Common myeloid progenitor, CD34-positive (primary cell): Measurements from ENCODE around the gene GINM1. TPM values are rescaled to one million over a fixed set of nuclear protein-coding genes. Genes with fewer than 3 reads are reported as not detected.

Source experiments
- CTCF ChIA-PET: fragments of 350-600 bp; sonication (Branson Sonifier 250); formaldehyde crosslinking; loops from one replicate; lab custom pipeline; 2021; ENCODE audit warnings: antibody characterized with exemption; lab: Charles Lee
- POLR2A ChIA-PET: fragments of 350-600 bp; sonication (Branson Sonifier 250); formaldehyde crosslinking; loops from one replicate; lab custom pipeline; 2021; ENCODE audit warnings: antibody characterized with exemption; lab: Charles Lee
- DNase-seq, 3 donors: peaks; one replicate each; pipeline versions ENCODE4 v3.0.0 to v3.0.0-alpha.2; 2013
- H3K27ac ChIP-seq, 2 experiments: 1 replicate in 1 of 2; 2 replicates in 1 of 2; pipeline ENCODE4 v1.7.0; 2013; ENCODE audit warnings: inconsistent platforms in 2 of 2, low read length in 2 of 2, mild to moderate bottlenecking in 2 of 2, low read depth in 1 of 2, moderate library complexity in 1 of 2; ENCODE audit not compliant: severe bottlenecking in 2 of 2, insufficient read depth in 1 of 2, poor library complexity in 1 of 2
- H3K27me3 ChIP-seq, 5 experiments: replicated peaks in 2 of 5; 1 replicate in 3 of 5; 2 replicates in 2 of 5; pipeline versions ENCODE4 v1.6.1 to v1.7.0; 2013; ENCODE audit warnings: low read length in 4 of 5, mild to moderate bottlenecking in 2 of 5, moderate library complexity in 2 of 5, inconsistent platforms in 1 of 5; ENCODE audit not compliant: insufficient read depth in 5 of 5, control insufficient read depth in 4 of 5
- H3K36me3 ChIP-seq, 4 experiments: 1 replicate in 2 of 4; 2 replicates in 2 of 4; pipeline versions ENCODE4 v1.6.1 to v1.7.0; 2013; ENCODE audit warnings: low read length in 3 of 4, control low read depth in 1 of 4, mild to moderate bottlenecking in 1 of 4; ENCODE audit not compliant: control insufficient read depth in 4 of 4, insufficient read depth in 4 of 4
- H3K4me1 ChIP-seq, 4 experiments: 1 replicate in 3 of 4; 2 replicates in 1 of 4; pipeline versions ENCODE4 v1.6.1 to v1.7.1; 2013; ENCODE audit warnings: low read length in 3 of 4, mild to moderate bottlenecking in 3 of 4, control low read depth in 1 of 4, inconsistent platforms in 1 of 4, moderate library complexity in 1 of 4; ENCODE audit not compliant: control insufficient read depth in 4 of 4, insufficient read depth in 4 of 4; ENCODE audit errors: control extremely low read depth in 1 of 4
- H3K4me3 ChIP-seq, 7 experiments: 1 replicate in 4 of 7; 2 replicates in 3 of 7; pipeline versions ENCODE4 v1.5.1 to v1.7.0; 2013; ENCODE audit warnings: mild to moderate bottlenecking in 7 of 7, low read length in 6 of 7, moderate library complexity in 6 of 7, inconsistent platforms in 2 of 7, low read depth in 2 of 7, control low read depth in 1 of 7; ENCODE audit not compliant: insufficient read depth in 4 of 7, control insufficient read depth in 1 of 7; ENCODE audit errors: extremely low read depth in 1 of 7
- H3K9me3 ChIP-seq, 5 experiments: 1 replicate in 4 of 5; 2 replicates in 1 of 5; pipeline versions ENCODE4 v1.6.1 to v1.7.1; 2013; ENCODE audit warnings: low read length in 4 of 5, mild to moderate bottlenecking in 2 of 5, inconsistent platforms in 1 of 5, low read depth in 1 of 5, moderate library complexity in 1 of 5; ENCODE audit not compliant: control insufficient read depth in 4 of 5, insufficient read depth in 2 of 5; ENCODE audit errors: control extremely low read depth in 1 of 5
- WGBS: methylation state at CpG from one replicate; pipeline ENCODE4 v1.1.5; 2013; ENCODE audit not compliant: insufficient coverage; 5-methylcytosine and 5-hydroxymethylcytosine counted together
- polyA plus RNA-seq: library from polyadenylated mRNA; unstranded; fragments of 120-200 nt; gene quantifications from one replicate; pipeline ENCODE4 v1.2.1, GENCODE V29; 2013

GINM1 gene, protein sequence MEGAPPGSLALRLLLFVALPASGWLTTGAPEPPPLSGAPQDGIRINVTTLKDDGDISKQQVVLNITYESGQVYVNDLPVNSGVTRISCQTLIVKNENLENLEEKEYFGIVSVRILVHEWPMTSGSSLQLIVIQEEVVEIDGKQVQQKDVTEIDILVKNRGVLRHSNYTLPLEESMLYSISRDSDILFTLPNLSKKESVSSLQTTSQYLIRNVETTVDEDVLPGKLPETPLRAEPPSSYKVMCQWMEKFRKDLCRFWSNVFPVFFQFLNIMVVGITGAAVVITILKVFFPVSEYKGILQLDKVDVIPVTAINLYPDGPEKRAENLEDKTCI
- 30.4 TPM for polyA plus RNA-seq

DNA sequence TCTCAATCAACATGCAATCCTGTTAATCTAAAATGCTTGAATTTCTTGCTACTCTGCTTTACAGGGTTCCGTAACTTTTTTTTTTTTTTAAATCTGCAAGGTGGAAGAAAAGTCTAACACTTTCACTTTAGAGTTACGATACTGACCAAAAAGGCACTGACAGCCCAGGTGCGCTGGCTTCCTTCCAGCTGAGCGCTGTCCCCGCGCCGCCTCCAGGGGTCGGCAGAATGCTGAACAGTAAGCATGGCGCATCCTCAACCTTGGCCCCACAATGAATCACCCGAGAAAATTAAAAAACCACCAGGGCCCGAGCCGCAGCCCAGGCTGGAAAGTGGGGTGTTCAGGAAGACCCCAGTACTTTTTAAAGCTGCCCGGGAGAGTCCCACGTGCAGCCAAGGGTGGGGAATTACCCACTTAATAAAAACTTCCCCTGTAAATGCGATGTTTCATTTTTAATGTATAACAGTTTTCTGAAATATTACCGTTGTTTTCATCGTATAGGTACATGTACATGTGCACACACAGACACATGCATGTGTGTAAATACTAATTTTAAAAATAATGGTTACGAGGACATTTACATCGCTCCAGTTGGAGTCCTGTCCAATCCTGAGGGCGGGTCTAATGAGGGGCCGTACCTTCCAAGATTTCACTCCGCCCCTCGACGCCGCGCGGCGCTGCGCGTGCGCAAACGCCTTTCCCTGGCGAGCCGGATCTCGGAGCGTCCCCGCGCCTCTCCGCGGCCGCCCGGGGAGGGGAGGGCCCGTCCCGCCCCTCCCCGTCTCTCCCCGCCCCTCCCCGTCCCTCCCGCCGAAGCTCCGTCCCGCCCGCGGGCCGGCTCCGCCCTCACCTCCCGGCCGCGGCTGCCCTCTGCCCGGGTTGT is at the start of gene GINM1:
Gene GINM1 (plus strand): TSS at position 849 of the 883 bp plus-strand sequence. CDS start 40 bp downstream, outside the sequence.
- CTCF ChIA-PET: interaction anchor here (0.9 to 6.4 kb wide), 2 partner anchors 9 to 17 kb away, joined by 3 to 92 read pairs; partner anchors contain the start of gene PPIL4
- peak within 1 kb of the TSS; percentile 40 to 84 for H3K27ac ChIP-seq
- H3K9me3 ChIP-seq: no peaks in the 10 kb centered on the region
- H3K4me3 ChIP-seq: peak within 1 kb of the TSS; percentile 87 to 98 (median 92)
- POLR2A ChIA-PET: interaction anchor here (0.7 kb wide), 1 partner anchor 794 kb away, joined by 3 read pairs; no protein-coding TSS in a partner anchor
- 0% methylated on average over 32 of the region's 59 CpGs for WGBS
- no peaks in the 10 kb centered on the region for H3K36me3 ChIP-seq
- peaks cover 5 to 16% (median 8%) of the 10 kb centered on the region in 4 experiments for H3K4me1 ChIP-seq
- peak; percentile 91 to 96 (median 94) for DNase-seq
- H3K27me3 ChIP-seq: no peaks in the 10 kb centered on the region

GRCh38 chr6:149529650-149530049 is 36.5 kb upstream of the GINM1 start:
- Histone ChIP-seq H3K36me3 (peaks cover 7 to 85% (median 30%) of the 10 kb centered on the region in 4 experiments), H3K4me3 (no peak overlapping the region), H3K9me3 (no peaks in the 10 kb centered on the region), H3K4me1 (no peaks in the 10 kb centered on the region), H3K27me3 (no peaks in the 10 kb centered on the region), H3K27ac (no peak overlapping the region)
- CTCF ChIA-PET: interaction anchor here (1.3 to 3.8 kb wide), 2 partner anchors 7 to 16 kb away, joined by 4 to 17 read pairs; partner anchors contain the start of gene PPIL4
- POLR2A ChIA-PET: no interaction called here
- WGBS: 92% methylated on average over 4 of the region's 5 CpGs
- no peak for DNase-seq

- no CpG with 5 or more reads among the region's 1 CpG for WGBS
- H3K27me3 ChIP-seq: no peaks in the 10 kb centered on the region
- peaks cover 22 to 89% (median 42%) of the 10 kb centered on the region in 4 experiments for H3K36me3 ChIP-seq
- ChIA-PET CTCF (interaction anchor here (1.2 to 1.4 kb wide), 2 partner anchors 9 to 55 kb away, joined by 3 read pairs; no protein-coding TSS in a partner anchor), POLR2A (no interaction called here)
- DNase-seq: no peak
- H3K27ac ChIP-seq: no peak overlapping the region
- no peaks in the 10 kb centered on the region for H3K4me1 ChIP-seq
- H3K9me3 ChIP-seq: no peaks in the 10 kb centered on the region
- no peak overlapping the region for H3K4me3 ChIP-seq
These were observed 31.4 kb upstream of the GINM1 start for GRCh38 chr6:149534742-149535141.

DNA sequence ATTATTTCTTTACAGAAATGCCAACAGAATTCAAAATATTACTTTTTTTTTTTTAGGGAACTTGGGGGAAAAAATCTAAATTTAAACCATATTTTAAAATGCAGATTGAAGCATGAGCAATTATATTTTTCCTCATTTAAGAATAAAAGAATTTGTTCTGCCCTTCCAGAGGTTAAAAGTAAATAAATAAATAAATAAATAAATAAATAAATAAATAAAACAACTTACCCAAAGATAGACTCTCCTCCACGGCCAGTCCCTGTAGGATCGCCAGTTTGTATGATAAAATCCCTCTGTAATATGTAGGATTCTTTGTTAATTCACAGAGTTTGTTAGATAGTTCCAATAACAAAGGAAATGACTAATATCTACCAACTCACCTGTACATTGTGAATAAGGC is 25.0 kb upstream of the GINM1 start:
- no peaks in the 10 kb centered on the region for H3K9me3 ChIP-seq
- WGBS: no CpG with 5 or more reads among the region's 2 CpGs
- CTCF ChIA-PET: no interaction called here
- no peak overlapping the region for H3K27ac ChIP-seq
- POLR2A ChIA-PET: no interaction called here
- DNase-seq: no peak
- H3K36me3 ChIP-seq: peaks cover 9 to 43% (median 20%) of the 10 kb centered on the region in 4 experiments
- no peaks in the 10 kb centered on the region for H3K27me3 ChIP-seq
- H3K4me3 ChIP-seq: no peak overlapping the region
- peaks cover 10 to 23% (median 14%) of the 10 kb centered on the region in 4 experiments for H3K4me1 ChIP-seq

- ChIA-PET CTCF (interaction anchor here (1.0 to 9.1 kb wide), 7 partner anchors 8 to 28 kb away, joined by 3 to 92 read pairs (median 5); partner anchors contain the start of gene GINM1), POLR2A (interaction anchor here (0.6 kb wide), 1 partner anchor 120 kb away, joined by 3 read pairs; no protein-coding TSS in a partner anchor)
- 8% methylated on average over 6 of the region's 12 CpGs for WGBS
- H3K27ac ChIP-seq: peak overlapping the region; percentile 100
- peaks cover 12 to 27% (median 17%) of the 10 kb centered on the region in 4 experiments for H3K4me1 ChIP-seq
- DNase-seq: no peak
- no peaks in the 10 kb centered on the region for H3K9me3 ChIP-seq
- peaks cover 0 to 6% (median 0%) of the 10 kb centered on the region in 5 experiments for H3K27me3 ChIP-seq
- H3K36me3 ChIP-seq: peaks cover 2 to 10% (median 6%) of the 10 kb centered on the region in 4 experiments
- peak overlapping the region in 6 of 7 experiments; percentile 76 to 100 (median 96) for H3K4me3 ChIP-seq
These were observed 21.4 kb upstream of the GINM1 start for GRCh38 chr6:149544646-149545257.

- POLR2A ChIA-PET: interaction anchor here (0.6 to 1.2 kb wide), 3 partner anchors 19 to 121 kb away, joined by 3 to 6 read pairs (median 4); no protein-coding TSS in a partner anchor
These were observed 20.9 kb upstream of the GINM1 start for GRCh38 chr6:149545258-149545753.

More at GRCh38 chr6:149545258-149545753, 20.9 kb upstream of the GINM1 start:
- Histone ChIP-seq H3K9me3 (no peaks in the 10 kb centered on the region), H3K27me3 (peaks cover 0 to 6% (median 0%) of the 10 kb centered on the region in 5 experiments), H3K4me3 (peak overlapping the region; percentile 76 to 100 (median 94)), H3K27ac (peak overlapping the region; percentile 100), H3K36me3 (peaks cover 0 to 6% (median 4%) of the 10 kb centered on the region in 4 experiments), H3K4me1 (peaks cover 12 to 27% (median 17%) of the 10 kb centered on the region in 4 experiments)
- 0% methylated on average over 7 of the region's 16 CpGs for WGBS
- CTCF ChIA-PET: interaction anchor here (1.4 to 9.1 kb wide), 7 partner anchors 9 to 89 kb away, joined by 3 to 92 read pairs (median 5); partner anchors contain the start of gene GINM1
- DNase-seq: peak; percentile 83 to 90 (median 89)
